HUES48 (cell line): Measurements from ENCODE around the gene OR7G2.

Experiments used
- H3K27ac ChIP-seq: one replicate; pipeline ENCODE4 v1.7.0; 2013; ENCODE audit warnings: low read depth, low read length, inconsistent platforms
- H3K27me3 ChIP-seq: 2 replicates; pipeline ENCODE4 v1.6.1; 2013; ENCODE audit warnings: mild to moderate bottlenecking, low read length; ENCODE audit not compliant: control insufficient read depth, insufficient read depth
- H3K36me3 ChIP-seq: 2 replicates; pipeline ENCODE4 v1.6.1; 2013; ENCODE audit warnings: low read length; ENCODE audit not compliant: control insufficient read depth, insufficient read depth
- H3K4me1 ChIP-seq: 2 replicates; pipeline ENCODE4 v1.6.1; 2013; ENCODE audit warnings: mild to moderate bottlenecking, low read length; ENCODE audit not compliant: control insufficient read depth, insufficient read depth
- H3K4me3 ChIP-seq: 2 replicates; pipeline ENCODE4 v1.5.1; 2013; ENCODE audit warnings: mild to moderate bottlenecking, low read depth, low read length
- H3K9ac ChIP-seq: 2 replicates; pipeline ENCODE4 v1.6.1; 2013; ENCODE audit warnings: mild to moderate bottlenecking, low read depth, low read length, moderate library complexity
- H3K9me3 ChIP-seq: 2 replicates; pipeline ENCODE4 v1.6.1; 2013; ENCODE audit warnings: low read length; ENCODE audit not compliant: control insufficient read depth, insufficient read depth

The OR7G2 gene

GRCh38 chr19:9107375-9107774 lies at the start of gene OR7G2:
TSS of gene OR7G2 (minus strand) at chr19:9107475. CDS start at chr19:9103243, 4,232 bp downstream.
- H3K27me3 ChIP-seq: no peaks in the 10 kb centered on the region
- peaks cover 76% of the 10 kb centered on the region for H3K9me3 ChIP-seq
- H3K36me3 ChIP-seq: no peaks in the 10 kb centered on the region
- no peak within 1 kb of the TSS for H3K27ac ChIP-seq
- no peak within 1 kb of the TSS; the same call in 1 of the 2 replicates for H3K4me3 ChIP-seq
- H3K9ac ChIP-seq: no peak within 1 kb of the TSS
- H3K4me1 ChIP-seq: no peaks in the 10 kb centered on the region

DNA sequence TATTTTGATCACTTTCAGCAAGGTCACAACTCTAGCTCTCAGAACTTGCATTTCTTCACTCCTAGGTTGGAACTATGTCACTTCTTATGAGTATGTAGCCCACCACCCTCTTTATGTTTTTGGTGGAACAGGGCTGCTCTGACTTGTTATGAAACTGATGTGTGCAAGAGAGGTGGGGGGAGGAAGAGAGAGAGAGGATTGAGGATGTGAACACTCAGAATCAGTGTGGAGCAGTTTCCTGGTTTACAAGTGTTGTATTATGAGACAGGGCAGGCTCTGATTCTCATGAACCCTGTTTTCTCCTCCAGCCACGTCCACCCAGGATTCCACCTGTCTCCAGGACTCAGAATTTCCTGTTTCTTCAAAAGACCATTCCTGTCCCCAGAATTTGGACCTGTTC lies 49.0 kb upstream of the OR7G2 start:
- peaks cover 51% of the 10 kb centered on the region for H3K9me3 ChIP-seq
- no peak overlapping the region for H3K4me3 ChIP-seq
- no peak overlapping the region for H3K9ac ChIP-seq
- H3K4me1 ChIP-seq: no peaks in the 10 kb centered on the region
- no peaks in the 10 kb centered on the region for H3K27me3 ChIP-seq
- no peak overlapping the region for H3K27ac ChIP-seq
- peaks cover 87% of the 10 kb centered on the region for H3K36me3 ChIP-seq

DNA sequence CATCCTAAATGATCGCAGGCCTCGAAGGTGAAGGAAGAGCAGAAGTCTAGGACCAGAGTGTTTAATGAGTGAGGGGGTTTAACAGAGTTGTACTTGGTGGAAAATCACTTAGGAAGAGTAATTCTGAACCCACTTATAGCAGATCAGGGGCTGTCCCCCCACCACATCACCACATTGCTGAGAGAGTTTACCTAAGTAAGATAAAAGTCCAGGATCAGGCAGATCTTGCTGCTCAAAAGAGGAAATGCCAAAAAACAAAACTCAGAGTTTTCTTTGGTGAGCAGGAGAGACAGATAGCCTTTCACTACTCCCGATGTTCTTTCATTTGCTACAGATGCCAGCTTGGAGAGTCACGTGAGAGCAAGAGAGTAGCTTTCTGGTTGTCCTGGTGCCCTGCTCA lies 48.3 kb upstream of the OR7G2 start:
- Histone ChIP-seq H3K27me3 (no peaks in the 10 kb centered on the region), H3K4me3 (no peak overlapping the region), H3K9me3 (peaks cover 51% of the 10 kb centered on the region), H3K4me1 (no peaks in the 10 kb centered on the region), H3K27ac (no peak overlapping the region), H3K36me3 (peaks cover 80% of the 10 kb centered on the region), H3K9ac (no peak overlapping the region)

DNA sequence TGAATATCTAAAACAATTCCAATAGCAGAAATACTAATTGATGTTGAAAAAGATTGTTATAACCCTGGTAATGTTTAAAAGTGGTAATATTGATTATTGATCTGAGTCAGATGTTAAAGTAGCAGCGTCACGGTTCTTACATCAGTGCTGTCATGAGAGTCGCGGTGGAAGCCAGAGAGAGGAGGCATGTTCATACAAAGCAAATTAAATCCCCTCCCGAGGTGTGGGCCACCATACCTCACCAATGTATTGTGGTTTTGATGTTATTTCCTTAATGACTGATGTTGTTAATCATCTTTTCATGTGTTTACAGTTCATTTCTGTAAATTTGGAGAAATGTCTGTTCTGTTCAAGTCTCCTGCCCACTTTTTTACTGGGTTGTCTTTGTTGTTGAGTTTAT lies 44.1 kb upstream of the OR7G2 start:
- peaks cover 51% of the 10 kb centered on the region for H3K36me3 ChIP-seq
- H3K27ac ChIP-seq: no peak overlapping the region
- no peak overlapping the region for H3K4me3 ChIP-seq
- H3K27me3 ChIP-seq: no peaks in the 10 kb centered on the region
- H3K9ac ChIP-seq: no peak overlapping the region
- H3K9me3 ChIP-seq: peaks cover 70% of the 10 kb centered on the region
- no peaks in the 10 kb centered on the region for H3K4me1 ChIP-seq

DNA sequence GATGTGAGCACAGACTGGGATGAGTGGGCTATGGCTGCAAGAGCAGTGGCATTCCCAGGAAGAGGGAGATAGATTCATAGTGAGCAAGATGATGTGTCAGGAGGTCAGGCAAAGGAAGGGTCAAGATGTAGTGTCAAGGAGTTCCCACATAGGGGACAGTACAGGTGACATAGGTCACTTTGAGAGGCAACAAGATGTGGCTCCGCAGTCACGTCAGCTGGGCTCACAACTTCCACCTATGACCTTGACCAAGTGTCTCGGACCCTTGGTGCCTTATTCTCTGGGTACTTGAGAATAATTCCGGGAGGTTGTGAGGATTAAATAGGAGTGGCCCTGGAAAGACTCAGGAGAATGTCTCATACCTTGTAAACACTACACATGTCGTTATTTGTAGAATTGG lies 43.4 kb upstream of the OR7G2 start:
- H3K27ac ChIP-seq: no peak overlapping the region
- no peaks in the 10 kb centered on the region for H3K27me3 ChIP-seq
- peaks cover 70% of the 10 kb centered on the region for H3K9me3 ChIP-seq
- no peak overlapping the region for H3K4me3 ChIP-seq
- H3K4me1 ChIP-seq: no peaks in the 10 kb centered on the region
- peaks cover 44% of the 10 kb centered on the region for H3K36me3 ChIP-seq
- H3K9ac ChIP-seq: no peak overlapping the region

DNA sequence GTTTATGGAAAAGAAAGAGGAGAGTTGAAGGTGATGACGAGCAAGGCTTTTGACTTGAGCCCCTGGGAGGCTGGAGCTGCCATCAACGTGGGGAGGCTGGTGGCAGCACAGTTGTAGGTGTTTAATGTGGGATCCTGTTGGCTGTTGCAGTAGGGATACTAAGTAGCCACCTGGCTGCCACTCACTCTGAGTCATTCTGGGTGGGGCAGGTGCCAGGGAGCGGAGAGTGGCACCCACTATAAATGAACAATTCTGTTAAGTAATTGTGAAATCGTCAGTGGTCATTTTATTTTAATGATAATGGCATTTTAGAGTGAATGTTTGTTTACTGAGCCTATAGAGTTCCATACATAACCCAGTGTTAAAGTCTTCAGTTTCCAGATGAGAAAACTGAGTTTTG lies 42.7 kb upstream of the OR7G2 start:
- Histone ChIP-seq H3K27me3 (no peaks in the 10 kb centered on the region), H3K4me3 (no peak overlapping the region), H3K9ac (no peak overlapping the region), H3K27ac (no peak overlapping the region), H3K4me1 (no peaks in the 10 kb centered on the region), H3K9me3 (peaks cover 76% of the 10 kb centered on the region), H3K36me3 (peaks cover 43% of the 10 kb centered on the region)

DNA sequence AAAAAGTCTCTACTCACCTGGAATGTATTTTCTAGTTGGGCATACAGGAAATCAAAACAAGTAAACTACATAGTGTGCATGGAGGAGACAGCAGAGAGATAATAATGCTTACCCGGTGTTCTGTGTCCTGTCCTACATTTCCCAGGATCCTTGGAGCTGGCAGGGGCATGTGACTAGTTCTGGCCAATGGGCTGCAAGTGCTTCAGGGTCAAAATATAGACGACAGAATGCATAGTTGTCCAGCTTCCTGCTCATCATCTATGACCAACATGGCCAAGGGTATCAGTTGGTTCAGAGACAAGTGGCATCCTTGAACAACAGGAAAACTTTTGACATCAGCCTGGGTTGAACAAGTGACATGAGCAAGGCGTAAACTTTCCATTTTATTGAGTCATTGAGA lies 41.4 kb upstream of the OR7G2 start:
- H3K4me1 ChIP-seq: no peaks in the 10 kb centered on the region
- H3K27ac ChIP-seq: no peak overlapping the region
- peaks cover 81% of the 10 kb centered on the region for H3K9me3 ChIP-seq
- H3K36me3 ChIP-seq: peaks cover 45% of the 10 kb centered on the region
- H3K4me3 ChIP-seq: no peak overlapping the region
- H3K9ac ChIP-seq: no peak overlapping the region
- H3K27me3 ChIP-seq: no peaks in the 10 kb centered on the region

DNA sequence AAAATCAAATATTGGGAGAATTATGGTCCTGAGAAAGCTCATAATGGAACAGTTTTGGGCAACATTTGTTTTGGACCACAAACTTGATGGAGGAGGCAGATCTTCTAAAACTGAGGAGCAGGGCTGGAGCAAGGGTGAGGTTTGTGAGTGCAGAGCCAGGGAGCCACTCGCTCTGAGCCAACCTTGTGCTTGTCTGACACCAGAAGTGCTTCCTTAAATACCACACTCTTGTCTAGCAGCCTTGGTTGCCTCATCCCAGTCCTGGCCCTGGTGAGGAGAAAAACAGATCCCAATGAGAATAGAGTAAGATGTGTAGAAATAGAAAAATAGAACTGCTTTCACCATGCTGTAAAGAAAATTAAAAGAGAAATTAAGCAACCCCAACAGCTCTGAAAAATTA lies 39.6 kb upstream of the OR7G2 start:
- peaks cover 67% of the 10 kb centered on the region for H3K9me3 ChIP-seq

DNA sequence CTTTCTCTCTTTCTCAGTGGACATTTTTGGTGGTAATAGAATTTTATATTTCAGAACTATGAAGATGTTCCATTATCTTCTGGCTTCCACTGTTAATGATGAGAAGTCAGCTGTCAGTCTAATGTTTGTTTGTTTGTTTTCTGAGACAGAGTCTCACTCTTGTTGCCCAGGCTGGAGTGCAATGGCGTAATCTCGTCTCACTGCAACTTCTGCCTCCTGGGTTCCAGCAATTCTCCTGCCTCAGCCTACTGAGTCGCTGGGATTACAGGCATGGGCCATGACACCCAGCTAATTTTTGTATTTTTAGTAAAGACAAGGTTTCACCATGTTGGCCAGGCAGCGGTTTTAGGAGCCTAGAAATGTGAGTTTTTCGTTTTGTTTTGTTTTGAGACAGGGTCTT lies 37.6 kb upstream of the OR7G2 start:
- H3K27ac ChIP-seq: no peak overlapping the region
- H3K9ac ChIP-seq: no peak overlapping the region
- H3K4me1 ChIP-seq: peaks cover 11% of the 10 kb centered on the region; the same call in 1 of the 2 replicates
- H3K9me3 ChIP-seq: peaks cover 49% of the 10 kb centered on the region
- H3K4me3 ChIP-seq: no peak overlapping the region
- H3K27me3 ChIP-seq: no peaks in the 10 kb centered on the region
- H3K36me3 ChIP-seq: peaks cover 39% of the 10 kb centered on the region

More for the DNA sequence above, 39.6 kb upstream of the OR7G2 start:
- Histone ChIP-seq H3K4me3 (no peak overlapping the region), H3K27ac (no peak overlapping the region), H3K9ac (no peak overlapping the region), H3K4me1 (0 out of 2 replicates have a peak, but pooled peaks cover 7% of the 10 kb centered on the region), H3K27me3 (no peaks in the 10 kb centered on the region), H3K36me3 (peaks cover 39% of the 10 kb centered on the region)

- H3K9ac ChIP-seq: peak within 1 kb of the TSS; percentile 99
- H3K27me3 ChIP-seq: no peaks in the 10 kb centered on the region
- H3K27ac ChIP-seq: peak within 1 kb of the TSS; percentile 73
- peaks cover 23% of the 10 kb centered on the region; the same call in 1 of the 2 replicates for H3K36me3 ChIP-seq
- peak within 1 kb of the TSS; percentile 99 for H3K4me3 ChIP-seq
- H3K9me3 ChIP-seq: peaks cover 18% of the 10 kb centered on the region
- H3K4me1 ChIP-seq: peaks cover 11% of the 10 kb centered on the region; the same call in 1 of the 2 replicates
These were observed 33.0 kb upstream of the OR7G2 start, which contains the start of gene ZNF317 for GRCh38 chr19:9140159-9140874. TSS of gene ZNF317 (plus strand) at chr19:9140397. CDS start at chr19:9156017, 15,620 bp downstream.

GRCh38 chr19:9139609-9140158 lies 32.4 kb upstream of the OR7G2 start:
- Histone ChIP-seq H3K27ac (no peak overlapping the region), H3K36me3 (peaks cover 17% of the 10 kb centered on the region; the same call in 1 of the 2 replicates), H3K9ac (peak overlapping the region; percentile 99)

More at GRCh38 chr19:9139609-9140158, 32.4 kb upstream of the OR7G2 start:
- Histone ChIP-seq H3K9me3 (peaks cover 12% of the 10 kb centered on the region), H3K4me1 (peaks cover 11% of the 10 kb centered on the region; the same call in 1 of the 2 replicates), H3K27me3 (no peaks in the 10 kb centered on the region), H3K4me3 (peak overlapping the region; percentile 99)
